SH-SY5Y (cell line): Measurements from ENCODE around the gene SLX9.

Source experiments
- GATA2 ChIP-seq: IDR thresholded peaks from 2 replicates; pipeline ENCODE4 v1.6.1; 2011; ENCODE audit warnings: mild to moderate bottlenecking, low read depth, low read length
- GATA3 ChIP-seq: IDR thresholded peaks from 2 replicates; pipeline ENCODE4 v1.6.1; 2011; ENCODE audit warnings: low read depth, mild to moderate bottlenecking, low read length, moderate library complexity

The SLX9 gene

DNA sequence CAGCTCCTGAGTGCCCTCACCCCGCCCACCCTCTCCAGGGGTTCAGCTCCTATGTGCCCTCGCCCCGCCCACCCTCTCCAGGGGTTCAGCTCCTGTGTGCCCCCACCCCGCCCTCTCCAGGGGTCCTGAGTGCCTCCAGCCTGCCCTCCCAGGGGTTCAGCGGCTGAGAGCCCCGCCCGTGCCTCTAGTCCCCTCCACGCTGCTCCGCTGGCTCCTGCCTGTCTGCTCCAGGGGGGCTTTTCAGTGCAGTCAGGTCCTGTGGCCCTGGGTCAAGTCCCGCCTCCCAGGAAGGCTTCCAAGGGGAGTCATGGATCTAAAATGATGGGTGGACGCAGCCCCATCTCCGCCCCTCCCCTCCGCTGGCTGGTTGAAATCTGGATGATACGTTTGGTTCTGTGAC is 33.8 kb downstream of the SLX9 start:
- no peak for TF ChIP-seq GATA2
- no peak for TF ChIP-seq GATA3

GRCh38 chr21:44974676-44975075 is 34.8 kb downstream of the SLX9 start:
- TF ChIP-seq GATA3: no peak
- no peak for TF ChIP-seq GATA2

- TF ChIP-seq GATA3: no peak
- TF ChIP-seq GATA2: no peak
Measured at GRCh38 chr21:44975720-44976555, 36.1 kb downstream of the SLX9 start.

GRCh38 chr21:44977616-44978340 is 37.9 kb downstream of the SLX9 start:
- TF ChIP-seq GATA2 (no peak), GATA3 (no peak)

GRCh38 chr21:44979687-44980561 is 40.1 kb downstream of the SLX9 start:
- TF ChIP-seq GATA3: no peak
- no peak for TF ChIP-seq GATA2

- TF ChIP-seq GATA3 (no peak), GATA2 (no peak)
Measured at GRCh38 chr21:44980562-44981489, 41.0 kb downstream of the SLX9 start.

GRCh38 chr21:44982558-44983250 is 42.9 kb downstream of the SLX9 start:
- TF ChIP-seq GATA2 (no peak), GATA3 (no peak)

- no peak for TF ChIP-seq GATA2
- no peak for TF ChIP-seq GATA3
Measured at GRCh38 chr21:44983421-44984206, 43.8 kb downstream of the SLX9 start.

DNA sequence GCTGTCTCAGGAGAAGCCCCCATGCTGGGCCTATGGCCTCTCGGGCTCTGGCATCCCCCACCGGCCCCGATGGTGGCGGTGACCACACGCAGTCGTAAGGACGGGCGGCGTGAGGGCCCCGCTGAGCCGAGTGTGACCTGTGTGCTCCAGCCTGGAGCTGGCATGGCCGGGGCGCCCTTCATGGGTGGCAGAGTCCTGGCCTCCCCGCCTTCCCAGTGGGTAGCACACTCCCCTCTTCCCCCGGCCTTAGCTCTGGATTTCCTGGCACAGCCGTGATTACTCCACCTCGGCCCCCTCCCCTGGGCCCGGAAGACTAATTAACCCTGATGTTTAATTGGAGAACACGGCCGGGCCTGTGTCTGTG is 44.6 kb downstream of the SLX9 start:
- TF ChIP-seq GATA3 (no peak), GATA2 (no peak)

DNA sequence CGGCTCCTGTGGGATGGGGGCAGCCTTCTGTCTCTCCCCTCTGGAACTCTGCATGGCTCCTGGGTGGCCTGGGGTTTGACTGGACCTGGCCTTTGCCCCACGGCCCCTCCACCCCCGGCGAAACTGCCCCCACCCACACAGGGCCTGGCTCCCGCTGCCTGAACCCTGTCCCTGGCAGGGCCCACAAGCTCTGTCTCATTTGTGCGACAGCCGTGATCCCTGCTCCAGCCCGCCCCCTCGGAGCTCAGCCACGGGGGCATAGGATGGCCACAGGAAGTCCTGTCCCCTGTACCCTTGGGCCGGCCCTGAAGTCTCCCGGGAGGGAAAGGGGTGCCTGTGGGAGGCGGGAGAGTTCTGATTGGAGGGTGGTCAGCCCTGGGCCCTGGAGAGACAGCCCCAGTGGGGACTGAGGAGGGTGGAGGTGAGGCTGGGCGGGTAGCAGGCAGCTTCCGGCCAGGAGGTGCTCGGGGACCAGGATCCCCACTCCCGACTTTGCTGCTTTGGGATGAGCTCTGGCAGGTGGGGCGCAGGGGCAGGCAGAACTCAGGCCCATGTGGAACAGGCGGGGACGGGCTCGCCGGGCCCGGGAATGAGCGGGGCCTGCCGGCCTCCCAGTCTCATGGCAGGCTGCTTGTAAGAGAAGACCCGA is 45.1 kb downstream of the SLX9 start:
- TF ChIP-seq GATA2: no peak
- TF ChIP-seq GATA3: no peak

GRCh38 chr21:44985441-44986401 is 45.9 kb downstream of the SLX9 start:
- no peak for TF ChIP-seq GATA3
- no peak for TF ChIP-seq GATA2
